C4-2B (cell line): Measurements from ENCODE around the gene NRIP3.

ENCODE experiments used
- ZFX ChIP-seq: fragments of 450-650 bp; IDR thresholded peaks from 2 replicates; pipeline ENCODE4 v1.6.1; 2017
- TF ChIP-seq, protein P1 (sequence below): fragments of 450-650 bp; conservative IDR thresholded peaks from 2 replicates; pipeline ENCODE4 v1.5.1; 2017; ENCODE audit warnings: mild to moderate bottlenecking

DNA sequence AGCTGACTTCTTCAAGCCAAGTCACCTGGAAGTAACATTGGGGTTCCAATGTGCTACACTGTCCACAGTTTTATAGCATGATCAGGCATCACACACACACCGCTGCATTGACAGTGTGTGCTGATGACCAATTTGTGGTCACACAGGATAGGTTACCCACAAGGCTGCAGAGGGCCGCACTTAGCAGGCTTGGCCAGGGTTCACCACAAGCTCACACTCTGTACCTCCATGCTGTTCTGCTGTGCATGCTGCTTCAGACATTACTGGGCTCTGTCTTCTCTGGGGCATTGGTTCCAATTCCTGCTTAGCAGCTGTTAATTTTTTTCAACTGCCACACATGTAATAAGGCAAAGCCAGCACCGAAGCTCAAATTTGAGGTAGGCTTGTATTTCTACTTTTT lies 11.0 kb upstream of the NRIP3 start:
- TF ChIP-seq, protein P1, sequence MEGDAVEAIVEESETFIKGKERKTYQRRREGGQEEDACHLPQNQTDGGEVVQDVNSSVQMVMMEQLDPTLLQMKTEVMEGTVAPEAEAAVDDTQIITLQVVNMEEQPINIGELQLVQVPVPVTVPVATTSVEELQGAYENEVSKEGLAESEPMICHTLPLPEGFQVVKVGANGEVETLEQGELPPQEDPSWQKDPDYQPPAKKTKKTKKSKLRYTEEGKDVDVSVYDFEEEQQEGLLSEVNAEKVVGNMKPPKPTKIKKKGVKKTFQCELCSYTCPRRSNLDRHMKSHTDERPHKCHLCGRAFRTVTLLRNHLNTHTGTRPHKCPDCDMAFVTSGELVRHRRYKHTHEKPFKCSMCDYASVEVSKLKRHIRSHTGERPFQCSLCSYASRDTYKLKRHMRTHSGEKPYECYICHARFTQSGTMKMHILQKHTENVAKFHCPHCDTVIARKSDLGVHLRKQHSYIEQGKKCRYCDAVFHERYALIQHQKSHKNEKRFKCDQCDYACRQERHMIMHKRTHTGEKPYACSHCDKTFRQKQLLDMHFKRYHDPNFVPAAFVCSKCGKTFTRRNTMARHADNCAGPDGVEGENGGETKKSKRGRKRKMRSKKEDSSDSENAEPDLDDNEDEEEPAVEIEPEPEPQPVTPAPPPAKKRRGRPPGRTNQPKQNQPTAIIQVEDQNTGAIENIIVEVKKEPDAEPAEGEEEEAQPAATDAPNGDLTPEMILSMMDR, result no peak
- TF ChIP-seq ZFX, result no peak
